ENCODE results near the gene PARD6B. TPM values are rescaled to one million over a fixed set of nuclear protein-coding genes. Genes with fewer than 3 reads are reported as not detected.

PARD6B gene
- total and polyA plus RNA-seq, 2 of the 13 experiments (the other 11 are each of a cell fraction or from before 2014, with no cell fraction given) = 6.9 to 22.2 TPM

GRCh38 chr20:50746138-50746940 is 15.0 kb downstream of the PARD6B start (continued):
- TF ChIP-seq AFF4 (CRISPR knock-in tag; IDR thresholded peaks at IDR 0.05) (no peak), ELF1 (CRISPR knock-in tag; IDR thresholded peaks at IDR 0.05) (peak; percentile 43; the same call in 1 of the 2 replicates), DNMT1 (CRISPR knock-in tag; IDR thresholded peaks at IDR 0.05) (no peak), SNRNP70 (IDR thresholded peaks at IDR 0.05; ENCODE audit: low read depth, low read length) (no peak), ISL2 (CRISPR knock-in tag; IDR thresholded peaks at IDR 0.05) (peak; percentile 78; the same call in 1 of the 2 replicates), NFE2L2 (IDR thresholded peaks at IDR 0.05; ENCODE audit: low read length) (no peak), TCF7L2 (IDR thresholded peaks at IDR 0.05; ENCODE audit: low read depth, low read length) (no peak), NFRKB (IDR thresholded peaks at IDR 0.05) (no peak), ZNF777 (CRISPR knock-in tag; IDR thresholded peaks at IDR 0.05) (no peak), ATF3 (CRISPR knock-in tag; IDR thresholded peaks at IDR 0.05) (0 out of 2 replicates have a peak, but pooled peaks have one; percentile 7), ZNF331 (CRISPR knock-in tag; IDR thresholded peaks at IDR 0.05) (peak; percentile 84), GATAD1 (CRISPR knock-in tag; IDR thresholded peaks at IDR 0.05) (no peak), UBTF (CRISPR knock-in tag; IDR thresholded peaks at IDR 0.05) (no peak), KDM5A (IDR thresholded peaks at IDR 0.05; ENCODE audit: borderline replicate concordance, low read length) (no peak), BRF2 (CRISPR knock-in tag; IDR thresholded peaks at IDR 0.05) (no peak), ZNF253 (CRISPR knock-in tag; IDR thresholded peaks at IDR 0.05; ENCODE audit: borderline replicate concordance) (no peak), ZBTB37 (CRISPR knock-in tag; IDR thresholded peaks at IDR 0.05) (no peak), NR2F6 (IDR thresholded peaks at IDR 0.05) (peak; percentile 85), NR2F6 (CRISPR knock-in tag; IDR thresholded peaks at IDR 0.05) (peak; percentile 94), DDIT3 (CRISPR knock-in tag; IDR thresholded peaks at IDR 0.05) (no peak), HOXA5 (CRISPR knock-in tag; IDR thresholded peaks at IDR 0.05) (0 out of 2 replicates have a peak, but pooled peaks have one; percentile 39), ARNT (IDR thresholded peaks at IDR 0.05) (no peak)

All from HepG2 (cell line).